ENCODE results near the gene SRCIN1. TPM values are rescaled to one million over a fixed set of nuclear protein-coding genes. Genes with fewer than 3 reads are reported as not detected.

The SRCIN1 gene
- total RNA-seq, 1 donor from 2014 or later = 2.0 TPM

- H3K27me3 ChIP-seq (ENCODE audit: low read depth) = peaks cover 90% of the 10 kb centered on the region
- H3K36me3 ChIP-seq = no peaks in the 10 kb centered on the region
- no peak for DNase-seq
- intact Hi-C loops (cut with micrococcal nuclease) = no loop called here
- no peaks in the 10 kb centered on the region for H3K9me3 ChIP-seq (replicated peaks)
- no peaks in the 10 kb centered on the region for H3K4me1 ChIP-seq
- no peak overlapping the region for H3K27ac ChIP-seq (replicated peaks)
- no peak overlapping the region for H3K4me3 ChIP-seq
- no peak for TF ChIP-seq CTCF (IDR thresholded peaks at IDR 0.05; ENCODE audit: borderline replicate concordance)
Observed at GRCh38 chr17:38544175-38544838, 61.4 kb downstream of the SRCIN1 start.

GRCh38 chr17:38543403-38544174 lies 62.2 kb downstream of the SRCIN1 start:
- no peaks in the 10 kb centered on the region for H3K36me3 ChIP-seq
- H3K27me3 ChIP-seq (ENCODE audit: low read depth) = peaks cover 94% of the 10 kb centered on the region
- TF ChIP-seq CTCF (IDR thresholded peaks at IDR 0.05; ENCODE audit: borderline replicate concordance) = no peak
- intact Hi-C loops (cut with micrococcal nuclease) = no loop called here
- no peaks in the 10 kb centered on the region for H3K9me3 ChIP-seq (replicated peaks)
- H3K4me3 ChIP-seq = no peak overlapping the region
- no peaks in the 10 kb centered on the region for H3K4me1 ChIP-seq
- no peak for DNase-seq
- no peak overlapping the region for H3K27ac ChIP-seq (replicated peaks)

GRCh38 chr17:38542286-38542685 lies 63.5 kb downstream of the SRCIN1 start:
- Histone ChIP-seq H3K4me1 (no peaks in the 10 kb centered on the region), H3K4me3 (no peak overlapping the region), H3K9me3 (replicated peaks) (no peaks in the 10 kb centered on the region), H3K27ac (replicated peaks) (no peak overlapping the region), H3K36me3 (no peaks in the 10 kb centered on the region), H3K27me3 (ENCODE audit: low read depth) (peaks cover 87% of the 10 kb centered on the region)
- intact Hi-C loops (cut with micrococcal nuclease) = no loop called here
- DNase-seq = no peak
- TF ChIP-seq CTCF (IDR thresholded peaks at IDR 0.05; ENCODE audit: borderline replicate concordance) = no peak

- Histone ChIP-seq H3K27me3 (ENCODE audit: low read depth) (peaks cover 87% of the 10 kb centered on the region), H3K4me3 (no peak overlapping the region), H3K27ac (replicated peaks) (no peak overlapping the region), H3K4me1 (no peaks in the 10 kb centered on the region), H3K9me3 (replicated peaks) (no peaks in the 10 kb centered on the region), H3K36me3 (no peaks in the 10 kb centered on the region)
- DNase-seq = no peak
- intact Hi-C loops (cut with micrococcal nuclease) = no loop called here
- no peak for TF ChIP-seq CTCF (IDR thresholded peaks at IDR 0.05; ENCODE audit: borderline replicate concordance)
Observed at GRCh38 chr17:38541281-38541680, 64.5 kb downstream of the SRCIN1 start.

GRCh38 chr17:38540514-38541045 lies 65.2 kb downstream of the SRCIN1 start:
- TF ChIP-seq CTCF (IDR thresholded peaks at IDR 0.05; ENCODE audit: borderline replicate concordance) = no peak
- Histone ChIP-seq H3K9me3 (replicated peaks) (no peaks in the 10 kb centered on the region), H3K4me3 (no peak overlapping the region), H3K27me3 (ENCODE audit: low read depth) (peaks cover 87% of the 10 kb centered on the region), H3K27ac (replicated peaks) (no peak overlapping the region), H3K4me1 (no peaks in the 10 kb centered on the region), H3K36me3 (no peaks in the 10 kb centered on the region)
- DNase-seq = no peak
- intact Hi-C loops (cut with micrococcal nuclease) = no loop called here

All from left ventricle myocardium inferior (tissue), 1 donor.